ENCODE measurements around the gene FKBP2. TPM values are rescaled to one million over a fixed set of nuclear protein-coding genes. Genes with fewer than 3 reads are reported as not detected.

Gene FKBP2
- total and polyA plus RNA-seq, 8 donors, result 37.8 to 344 (median 53.3) TPM

DNA sequence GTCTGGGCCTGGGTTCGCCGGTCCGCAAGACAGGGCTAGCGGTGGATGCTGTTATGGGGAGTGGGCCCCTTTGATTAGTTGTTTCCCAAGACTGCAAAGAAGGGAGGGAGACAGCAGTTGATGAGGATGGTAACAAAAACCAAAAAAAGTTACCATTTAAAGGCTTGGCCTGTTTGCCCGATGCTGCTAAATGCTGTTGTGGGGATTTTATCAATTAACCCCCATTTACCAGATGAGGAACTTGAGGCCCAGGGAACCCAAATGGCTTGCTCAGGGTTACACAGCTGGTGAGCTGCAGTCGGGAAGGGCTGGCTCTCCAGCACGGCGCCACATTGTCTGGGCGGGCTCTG lies 18.3 kb upstream of the FKBP2 start:
- FAIRE-seq, result no peak

DNA sequence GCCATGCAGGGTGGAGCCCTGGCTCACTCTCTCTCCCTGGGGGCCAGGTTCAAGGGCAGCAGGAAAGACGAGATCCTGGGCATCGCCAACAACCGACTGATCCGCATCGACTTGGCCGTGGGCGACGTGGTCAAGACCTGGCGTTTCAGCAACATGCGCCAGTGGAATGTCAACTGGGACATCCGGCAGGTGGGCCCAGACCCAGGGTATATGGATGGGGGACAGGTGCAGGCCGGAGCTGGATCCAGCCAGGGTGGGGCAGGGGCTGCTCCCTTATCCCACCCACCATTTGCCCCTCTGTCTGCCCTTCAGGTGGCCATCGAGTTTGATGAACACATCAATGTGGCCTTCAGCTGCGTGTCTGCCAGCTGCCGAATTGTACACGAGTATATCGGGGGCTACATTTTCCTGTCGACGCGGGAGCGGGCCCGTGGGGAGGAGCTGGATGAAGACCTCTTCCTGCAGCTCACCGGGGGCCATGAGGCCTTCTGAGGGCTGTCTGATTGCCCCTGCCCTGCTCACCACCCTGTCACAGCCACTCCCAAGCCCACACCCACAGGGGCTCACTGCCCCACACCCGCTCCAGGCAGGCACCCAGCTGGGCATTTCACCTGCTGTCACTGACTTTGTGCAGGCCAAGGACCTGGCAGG lies 17.8 kb upstream of the FKBP2 start:
- FAIRE-seq (no peak), ATAC-seq (no peak), DNase-seq (peak in 3 of 6 donors; percentile 33 to 74 (median 35))
- WGBS, 2 donors, result 55 to 60% methylated on average over 24 of the region's 24 CpGs
- no peaks in the 10 kb centered on the region for H3K9me3 ChIP-seq
- no peak overlapping the region for H3K4me3 ChIP-seq
- peaks cover 13 to 24% (median 21%) of the 10 kb centered on the region in 3 donors for H3K4me1 ChIP-seq
- no peaks in the 10 kb centered on the region for H3K36me3 ChIP-seq
- intact Hi-C loops (cut with DNase I), result no loop called here
- TF ChIP-seq, protein P1, sequence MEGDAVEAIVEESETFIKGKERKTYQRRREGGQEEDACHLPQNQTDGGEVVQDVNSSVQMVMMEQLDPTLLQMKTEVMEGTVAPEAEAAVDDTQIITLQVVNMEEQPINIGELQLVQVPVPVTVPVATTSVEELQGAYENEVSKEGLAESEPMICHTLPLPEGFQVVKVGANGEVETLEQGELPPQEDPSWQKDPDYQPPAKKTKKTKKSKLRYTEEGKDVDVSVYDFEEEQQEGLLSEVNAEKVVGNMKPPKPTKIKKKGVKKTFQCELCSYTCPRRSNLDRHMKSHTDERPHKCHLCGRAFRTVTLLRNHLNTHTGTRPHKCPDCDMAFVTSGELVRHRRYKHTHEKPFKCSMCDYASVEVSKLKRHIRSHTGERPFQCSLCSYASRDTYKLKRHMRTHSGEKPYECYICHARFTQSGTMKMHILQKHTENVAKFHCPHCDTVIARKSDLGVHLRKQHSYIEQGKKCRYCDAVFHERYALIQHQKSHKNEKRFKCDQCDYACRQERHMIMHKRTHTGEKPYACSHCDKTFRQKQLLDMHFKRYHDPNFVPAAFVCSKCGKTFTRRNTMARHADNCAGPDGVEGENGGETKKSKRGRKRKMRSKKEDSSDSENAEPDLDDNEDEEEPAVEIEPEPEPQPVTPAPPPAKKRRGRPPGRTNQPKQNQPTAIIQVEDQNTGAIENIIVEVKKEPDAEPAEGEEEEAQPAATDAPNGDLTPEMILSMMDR (IDR thresholded peaks at IDR 0.05), result no peak
- no peaks in the 10 kb centered on the region for H3K27me3 ChIP-seq
- H3K27ac ChIP-seq, result no peak overlapping the region

More for the DNA sequence above, 18.3 kb upstream of the FKBP2 start:
- 40 to 53% methylated on average over 8 to 9 of the region's 9 CpGs for WGBS, 2 donors
- Histone ChIP-seq H3K27me3 (no peaks in the 10 kb centered on the region), H3K36me3 (no peaks in the 10 kb centered on the region), H3K9me3 (no peaks in the 10 kb centered on the region), H3K27ac (no peak overlapping the region), H3K4me1 (peaks cover 16 to 21% (median 19%) of the 10 kb centered on the region in 3 donors), H3K4me3 (no peak overlapping the region)
- intact Hi-C loops (cut with DNase I), result no loop called here
- no peak for DNase-seq
- TF ChIP-seq, protein P1 (IDR thresholded peaks at IDR 0.05), result no peak
- ATAC-seq, result no peak

DNA sequence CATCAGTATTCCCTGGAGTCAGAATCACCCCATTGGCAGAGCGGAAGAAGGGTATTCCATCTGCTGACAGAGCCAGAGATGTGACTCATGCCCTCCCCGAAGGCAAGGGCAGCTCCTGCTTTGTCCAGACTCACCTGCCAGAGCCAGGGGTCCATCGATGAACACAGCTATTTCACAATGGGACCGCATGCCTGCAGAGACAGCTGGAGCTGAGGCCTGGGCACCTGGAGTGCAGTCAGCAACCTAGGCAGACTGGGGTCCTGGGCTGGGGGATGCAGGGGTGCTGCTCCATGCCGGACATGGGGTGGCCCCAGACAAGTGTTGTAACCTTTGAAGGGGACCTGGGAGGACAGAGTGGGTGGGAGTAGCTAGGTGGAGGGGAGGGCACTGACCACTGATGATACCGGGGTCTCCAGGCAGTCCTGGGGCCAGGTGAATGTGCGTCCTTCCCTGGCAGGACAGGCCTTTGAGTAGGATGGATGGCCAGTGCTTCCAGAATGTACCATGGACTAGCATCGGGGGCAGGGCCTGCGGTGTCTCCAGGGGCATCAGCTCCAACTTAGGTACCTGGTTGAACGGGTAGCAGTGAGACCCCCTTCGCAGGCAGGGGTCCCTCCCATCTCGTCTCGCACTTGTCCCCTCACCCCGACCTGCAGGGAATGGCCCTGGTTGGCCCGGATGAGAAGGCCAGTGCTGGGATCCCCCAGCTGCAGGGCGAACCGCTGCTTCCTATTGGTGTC lies 16.6 kb upstream of the FKBP2 start:
- WGBS, 2 donors, result 89% methylated on average over 17 of the region's 17 CpGs

DNA sequence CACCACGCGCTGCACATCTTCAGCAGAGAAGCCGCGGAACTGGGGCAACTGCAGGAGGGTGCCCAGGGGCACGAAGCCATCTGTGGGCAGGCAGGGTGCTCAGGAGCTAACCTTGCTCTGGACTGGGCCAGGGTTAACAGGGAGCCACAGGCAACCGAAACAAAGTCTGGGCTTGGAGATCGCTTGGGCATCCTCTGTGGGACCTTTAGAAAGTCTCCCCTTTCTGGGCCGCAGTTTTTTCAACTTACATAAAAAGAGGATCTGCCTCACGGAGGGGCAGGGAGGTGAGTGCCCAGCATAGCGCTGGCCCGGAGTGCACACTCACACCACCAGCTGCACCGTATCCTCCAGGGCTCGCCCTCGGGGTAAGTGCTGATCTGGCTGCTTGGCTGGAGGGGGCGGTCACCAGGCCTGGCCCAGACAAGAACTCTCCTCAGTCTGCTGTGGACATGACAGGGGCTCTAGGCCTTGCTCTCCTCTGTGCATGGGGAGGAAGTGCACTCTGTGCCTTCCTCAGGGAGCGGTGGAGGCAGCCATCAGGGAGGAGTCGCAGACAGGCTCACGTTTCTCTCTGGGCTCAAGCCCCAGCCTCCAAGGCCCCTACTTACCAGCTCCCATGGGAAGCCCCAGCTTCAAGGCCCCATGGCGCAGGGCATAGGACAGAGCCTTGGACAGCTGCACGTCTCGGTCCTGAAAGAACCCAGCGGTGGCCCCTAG lies 15.8 kb upstream of the FKBP2 start:
- ATAC-seq, result no peak
- intact Hi-C loops (cut with DNase I), result no loop called here
- no peak for FAIRE-seq
- peak overlapping the region; percentile 49 to 90 (median 69) for H3K4me3 ChIP-seq
- no peaks in the 10 kb centered on the region for H3K27me3 ChIP-seq
- TF ChIP-seq, protein P1 (IDR thresholded peaks at IDR 0.05), result no peak
- peaks cover 8 to 31% (median 17%) of the 10 kb centered on the region in 3 donors for H3K4me1 ChIP-seq
- DNase-seq, result peak in 3 of 6 donors; percentile 32 to 71 (median 47)
- H3K36me3 ChIP-seq, result no peaks in the 10 kb centered on the region
- peak overlapping the region; percentile 64 to 91 (median 88) for H3K27ac ChIP-seq
- WGBS, 2 donors, result 55 to 59% methylated on average over 22 of the region's 22 CpGs
- no peaks in the 10 kb centered on the region for H3K9me3 ChIP-seq

More for the DNA sequence above, 16.6 kb upstream of the FKBP2 start:
- Histone ChIP-seq H3K27ac (no peak overlapping the region), H3K27me3 (no peaks in the 10 kb centered on the region), H3K4me3 (no peak overlapping the region), H3K4me1 (peaks cover 3 to 23% (median 15%) of the 10 kb centered on the region in 3 donors), H3K36me3 (no peaks in the 10 kb centered on the region), H3K9me3 (no peaks in the 10 kb centered on the region)
- peak in 4 of 6 donors; percentile 20 to 79 (median 37) for DNase-seq
- no peak for ATAC-seq
- FAIRE-seq, result no peak
- TF ChIP-seq, protein P1 (IDR thresholded peaks at IDR 0.05), result no peak
- intact Hi-C loops (cut with DNase I), result no loop called here

Measured in pancreas (tissue), 10 donors.